ENCODE data around the gene THADA.
"Not testable (repeated sequence)": the region's sequence is repeated elsewhere in the genome, so short reads cannot be mapped to it uniquely, and the experiment has no call there.

THADA gene

GRCh38 chr2:43460174-43460546 is 135.7 kb downstream of the THADA start:
- DNase-seq: no peak

DNA sequence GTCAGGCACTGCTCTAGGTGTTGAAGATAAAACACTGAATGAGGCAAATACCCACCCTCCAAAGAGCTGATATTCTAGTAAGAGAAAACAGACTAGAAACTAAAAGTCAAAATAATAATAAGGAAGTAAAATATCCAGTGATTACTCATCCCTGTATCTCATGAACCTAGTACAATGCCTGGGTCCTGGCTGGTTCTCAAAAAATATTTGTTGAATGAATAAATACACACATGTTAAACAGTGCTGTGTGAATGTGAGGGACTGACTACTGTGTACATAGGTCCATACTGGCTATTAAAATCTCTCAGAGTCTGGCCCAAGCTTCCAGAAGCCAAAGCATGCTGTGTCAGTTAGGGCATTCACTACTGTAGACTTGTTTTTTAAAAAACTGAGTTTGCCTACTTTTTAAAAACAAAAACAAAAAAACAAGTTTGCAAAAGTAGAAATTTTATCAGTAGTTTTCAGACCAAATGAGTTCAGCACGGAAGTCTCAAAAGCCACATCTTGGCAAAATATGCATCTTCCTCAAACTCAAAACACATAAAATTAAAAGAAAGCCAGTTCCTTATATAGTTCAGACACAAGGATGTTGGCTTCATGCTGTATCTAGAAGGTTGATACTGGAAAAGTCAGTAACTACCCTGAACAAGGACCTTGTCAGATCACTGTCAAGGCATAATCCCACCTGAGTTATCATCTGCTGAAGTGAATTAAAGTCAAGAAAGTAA is 136.2 kb downstream of the THADA start:
- DNase-seq: no peak

DNA sequence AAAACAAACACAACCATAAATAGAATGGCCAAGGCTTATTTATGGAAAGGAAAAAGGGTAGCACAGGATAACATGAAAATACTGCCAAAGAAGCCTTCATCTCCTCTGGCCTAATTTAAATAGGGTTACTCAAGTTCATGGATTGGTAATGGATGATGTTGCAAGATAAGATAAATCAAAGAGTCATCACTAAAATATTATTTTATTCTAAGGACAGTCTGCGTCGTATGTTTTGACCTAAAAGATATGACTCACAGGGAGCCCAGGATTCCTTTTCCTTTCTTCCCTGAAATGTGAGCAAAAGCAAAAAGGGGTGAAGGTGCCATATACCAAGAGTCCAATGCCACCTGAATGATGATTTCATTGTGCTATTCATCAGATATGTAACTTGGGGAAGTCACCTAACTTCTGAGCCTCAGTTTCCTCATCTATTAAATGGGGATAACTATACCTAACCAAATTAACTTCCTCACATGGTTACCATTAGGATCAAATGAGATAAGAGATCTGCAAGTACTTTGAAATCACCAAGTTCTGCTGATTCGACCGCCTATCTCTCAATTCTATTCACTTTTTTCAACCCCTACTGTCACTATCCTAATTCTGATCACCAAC is 137.7 kb downstream of the THADA start:
- DNase-seq: no peak

GRCh38 chr2:43455731-43456642 is 139.9 kb downstream of the THADA start:
- no peak for DNase-seq

GRCh38 chr2:43455296-43455695 is 140.5 kb downstream of the THADA start:
- DNase-seq: no peak

GRCh38 chr2:43454791-43455190 is 141.0 kb downstream of the THADA start:
- no peak for DNase-seq

GRCh38 chr2:43453179-43454170 is 142.4 kb downstream of the THADA start:
- no peak for DNase-seq

DNA sequence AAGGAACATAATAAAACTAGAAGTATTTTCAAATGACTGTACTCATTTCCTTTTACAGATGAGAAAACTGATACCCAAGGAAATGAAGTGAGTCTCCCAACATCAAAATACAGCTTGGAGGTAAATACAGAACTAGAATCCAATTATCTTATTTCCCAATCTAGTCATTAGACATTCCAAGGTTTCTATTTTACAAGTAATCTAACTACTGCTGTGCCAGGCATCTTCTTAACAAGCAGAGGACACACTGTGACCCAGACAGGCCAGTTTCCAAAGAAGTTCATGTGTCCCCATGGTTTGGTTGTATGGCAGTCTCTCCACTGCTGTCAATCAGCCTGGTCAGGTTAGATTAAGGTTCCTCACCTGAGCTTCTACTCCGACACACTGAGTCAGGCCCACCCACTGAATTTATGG is 143.5 kb downstream of the THADA start:
- no peak for DNase-seq

DNA sequence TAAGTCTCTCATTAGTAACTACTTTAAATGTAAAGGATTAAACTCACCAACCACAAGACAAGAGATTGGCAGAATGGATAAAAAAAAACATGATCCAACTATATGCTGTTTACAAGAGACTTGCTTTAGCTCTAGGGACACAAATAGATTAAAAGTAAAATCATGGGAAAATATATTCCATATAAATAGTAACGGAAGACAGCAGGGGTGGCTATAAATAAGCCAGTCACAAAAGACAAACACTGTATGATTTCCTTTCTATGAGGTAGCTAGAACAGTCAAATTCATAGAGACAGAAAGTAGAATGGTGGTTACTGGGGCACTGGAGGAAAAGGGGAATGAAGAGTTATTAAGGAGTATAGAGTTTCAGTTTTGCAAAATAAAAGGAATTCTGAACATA is 145.2 kb downstream of the THADA start:
- no peak for DNase-seq

DNA sequence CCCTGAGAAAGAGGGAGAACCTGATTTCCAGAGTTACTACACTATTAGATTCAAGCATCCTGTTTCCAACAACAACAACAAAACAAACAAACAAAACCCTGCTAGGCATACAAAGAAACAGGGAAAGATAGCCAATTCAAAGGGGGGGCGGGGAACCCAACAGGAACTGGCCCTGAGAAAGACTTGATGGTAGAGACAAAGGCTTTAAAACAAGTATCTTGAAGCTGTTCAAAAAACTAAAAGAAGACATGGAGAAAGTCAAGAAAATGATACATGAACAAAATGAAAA is 147.1 kb downstream of the THADA start:
- no peak for DNase-seq

- DNase-seq: no peak
Measured at GRCh38 chr2:43448011-43448821, 147.6 kb downstream of the THADA start.

DNA sequence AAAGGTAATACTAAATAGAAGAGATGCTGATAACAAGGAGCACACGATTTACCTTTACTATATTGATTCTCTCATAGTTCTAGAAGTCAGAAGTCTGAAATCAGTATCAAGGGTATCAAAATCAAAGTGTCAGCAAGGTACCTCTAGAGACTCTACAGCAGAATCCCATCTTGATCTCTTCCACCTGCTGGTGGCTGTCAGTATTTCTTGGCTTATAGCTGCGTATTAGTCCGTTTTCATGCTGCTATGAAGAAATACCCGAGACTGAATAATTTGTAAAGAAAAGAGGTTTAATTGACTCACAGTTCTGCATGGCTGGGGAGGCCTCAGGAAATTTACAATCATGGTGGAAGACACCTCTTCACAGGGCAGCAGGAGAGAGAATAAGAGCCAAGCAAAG is 149.1 kb downstream of the THADA start:
- DNase-seq: not testable (repeated sequence)

- DNase-seq: no peak
Measured at GRCh38 chr2:43445781-43446180, 150.1 kb downstream of the THADA start.

- no peak for DNase-seq
Measured at GRCh38 chr2:43444989-43445645, 150.7 kb downstream of the THADA start.

GRCh38 chr2:43443282-43443681 is 152.6 kb downstream of the THADA start:
- DNase-seq: no peak

GRCh38 chr2:43441195-43441594 is 154.6 kb downstream of the THADA start:
- DNase-seq: no peak

- no peak for DNase-seq
Measured at GRCh38 chr2:43438858-43439655, 156.8 kb downstream of the THADA start.

- no peak for DNase-seq
Measured at GRCh38 chr2:43438342-43438741, 157.5 kb downstream of the THADA start.

- DNase-seq: no peak
Measured at GRCh38 chr2:43437363-43437762, 158.5 kb downstream of the THADA start.

DNA sequence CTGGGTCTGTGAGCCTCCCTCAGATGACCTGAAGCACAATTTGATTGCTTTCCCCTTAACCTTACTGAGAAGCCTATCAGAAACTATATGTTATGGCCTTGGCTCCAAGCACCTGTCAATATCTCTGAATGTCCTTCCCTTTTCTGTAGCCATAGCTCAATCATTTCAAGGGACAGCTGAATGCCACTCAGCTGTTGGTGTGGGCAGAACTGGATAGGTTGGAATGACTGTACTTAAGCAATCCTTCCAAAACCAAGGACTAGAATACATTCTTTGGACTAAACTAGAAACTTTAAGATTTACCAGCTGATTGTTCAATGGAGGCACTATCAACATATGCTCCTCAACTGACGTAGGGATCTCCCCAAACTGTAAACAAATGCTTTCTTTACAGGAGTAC is 159.4 kb downstream of the THADA start:
- DNase-seq: no peak

Measured in stimulated activated CD4-positive, alpha-beta T cell treated with anti-CD3 and anti-CD28 coated beads, Interleukin-12 subunit alpha, Interleukin-12 subunit beta, amount 100 ng/mL, for 4 hours (primary cell).